HG03066 (cell line): ENCODE results near the gene LIN37.
"Not testable (repeated sequence)": the region's sequence is repeated elsewhere in the genome, so short reads cannot be mapped to it uniquely, and the experiment has no call there.

Experiments used
- ATAC-seq: cut with Tn5 transposase; IDR thresholded peaks from one replicate; pipeline ENCODE4 v1.9.1; 2021; ENCODE audit warnings: low read depth; ENCODE audit not compliant: unreplicated experiment

The LIN37 gene

DNA sequence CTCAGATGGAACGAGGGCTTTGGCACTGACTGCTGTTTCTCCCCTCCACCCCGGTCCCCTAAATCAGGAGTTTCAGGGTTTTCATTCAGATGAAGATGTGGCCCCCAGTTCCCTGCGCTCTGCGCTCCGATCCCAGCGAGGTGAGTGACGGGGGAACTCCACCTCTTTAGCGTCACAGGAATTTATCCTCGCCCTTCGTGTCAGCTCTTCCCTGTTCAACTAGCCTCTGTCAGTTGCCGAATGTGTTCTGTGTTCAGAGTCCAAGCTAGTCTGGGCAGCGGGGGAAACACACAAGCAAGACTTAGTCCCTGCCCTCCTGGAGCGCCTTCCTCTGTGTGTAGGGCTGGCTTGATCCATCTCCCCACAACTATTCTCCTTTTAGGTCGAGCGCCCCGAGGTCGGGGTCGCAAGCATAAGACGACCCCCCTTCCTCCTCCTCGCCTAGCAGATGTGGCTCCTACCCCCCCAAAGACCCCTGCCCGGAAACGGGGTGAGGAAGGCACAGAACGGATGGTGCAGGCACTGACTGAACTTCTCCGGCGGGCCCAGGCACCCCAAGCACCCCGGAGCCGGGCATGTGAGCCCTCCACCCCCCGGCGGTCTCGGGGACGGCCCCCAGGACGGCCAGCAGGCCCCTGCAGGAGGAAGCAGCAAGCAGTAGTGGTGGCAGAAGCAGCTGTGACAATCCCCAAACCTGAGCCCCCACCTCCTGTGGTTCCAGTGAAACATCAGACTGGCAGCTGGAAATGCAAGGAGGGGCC is 28.8 kb upstream of the LIN37 start:
- no peak for ATAC-seq

DNA sequence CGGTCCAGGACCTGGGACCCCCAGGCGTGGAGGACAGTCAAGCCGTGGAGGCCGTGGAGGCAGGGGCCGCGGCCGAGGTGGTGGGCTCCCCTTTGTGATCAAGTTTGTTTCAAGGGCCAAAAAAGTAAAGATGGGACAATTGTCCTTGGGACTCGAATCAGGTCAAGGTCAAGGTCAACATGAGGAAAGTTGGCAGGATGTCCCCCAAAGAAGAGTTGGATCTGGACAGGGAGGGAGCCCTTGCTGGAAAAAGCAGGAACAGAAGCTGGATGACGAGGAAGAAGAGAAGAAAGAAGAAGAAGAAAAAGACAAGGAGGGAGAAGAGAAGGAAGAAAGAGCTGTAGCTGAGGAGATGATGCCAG is 28.2 kb upstream of the LIN37 start:
- ATAC-seq = no peak

DNA sequence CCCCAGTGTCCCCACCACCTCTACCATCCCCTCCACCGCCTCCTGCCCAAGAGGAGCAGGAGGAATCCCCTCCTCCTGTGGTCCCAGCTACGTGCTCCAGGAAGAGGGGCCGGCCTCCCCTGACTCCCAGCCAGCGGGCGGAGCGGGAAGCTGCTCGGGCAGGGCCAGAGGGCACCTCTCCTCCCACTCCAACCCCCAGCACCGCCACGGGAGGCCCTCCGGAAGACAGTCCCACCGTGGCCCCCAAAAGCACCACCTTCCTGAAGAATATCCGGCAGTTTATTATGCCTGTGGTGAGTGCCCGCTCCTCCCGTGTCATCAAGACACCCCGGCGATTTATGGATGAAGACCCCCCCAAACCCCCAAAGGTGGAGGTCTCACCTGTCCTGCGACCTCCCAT is 27.7 kb upstream of the LIN37 start:
- ATAC-seq = no peak

DNA sequence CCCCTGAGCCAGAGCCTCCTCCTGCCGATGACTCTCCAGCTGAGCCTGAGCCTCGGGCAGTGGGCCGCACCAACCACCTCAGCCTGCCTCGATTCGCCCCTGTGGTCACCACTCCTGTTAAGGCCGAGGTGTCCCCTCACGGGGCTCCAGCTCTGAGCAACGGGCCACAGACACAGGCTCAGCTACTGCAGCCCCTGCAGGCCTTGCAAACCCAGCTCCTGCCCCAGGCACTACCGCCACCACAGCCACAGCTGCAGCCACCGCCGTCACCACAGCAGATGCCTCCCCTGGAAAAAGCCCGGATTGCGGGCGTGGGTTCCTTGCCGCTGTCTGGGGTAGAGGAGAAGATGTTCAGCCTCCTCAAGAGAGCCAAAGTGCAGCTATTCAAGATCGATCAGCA is 27.0 kb upstream of the LIN37 start:
- no peak for ATAC-seq

DNA sequence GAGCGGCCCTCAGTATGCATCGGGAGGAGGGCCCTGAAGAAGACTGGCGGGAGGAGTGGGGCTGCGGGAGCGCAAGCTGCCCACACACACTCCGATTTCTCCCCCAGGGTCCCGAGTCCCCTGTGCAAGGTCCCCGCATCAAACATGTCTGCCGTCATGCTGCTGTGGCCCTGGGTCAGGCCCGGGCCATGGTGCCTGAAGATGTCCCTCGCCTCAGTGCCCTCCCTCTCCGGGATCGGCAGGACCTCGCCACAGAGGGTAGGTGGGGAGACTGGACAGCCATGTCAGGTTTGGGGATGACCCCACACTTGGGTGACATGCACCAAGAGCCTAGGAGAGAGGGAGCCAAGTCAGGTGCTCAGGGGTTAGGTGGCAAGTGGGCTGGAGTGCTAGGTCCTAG is 25.9 kb upstream of the LIN37 start:
- ATAC-seq = no peak

DNA sequence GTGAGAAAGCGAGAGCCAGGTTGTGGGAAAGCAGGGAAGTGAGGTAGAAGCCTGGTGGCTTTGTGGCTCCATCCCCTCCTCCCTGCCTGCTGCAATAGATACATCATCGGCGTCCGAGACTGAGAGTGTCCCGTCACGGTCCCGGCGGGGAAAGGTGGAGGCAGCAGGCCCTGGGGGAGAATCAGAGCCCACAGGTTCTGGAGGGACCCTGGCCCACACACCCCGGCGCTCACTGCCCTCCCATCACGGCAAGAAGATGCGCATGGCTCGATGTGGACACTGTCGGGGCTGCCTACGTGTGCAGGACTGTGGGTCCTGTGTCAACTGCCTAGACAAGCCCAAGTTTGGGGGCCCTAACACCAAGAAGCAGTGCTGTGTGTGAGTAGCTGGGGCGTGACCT is 25.5 kb upstream of the LIN37 start:
- no peak for ATAC-seq

DNA sequence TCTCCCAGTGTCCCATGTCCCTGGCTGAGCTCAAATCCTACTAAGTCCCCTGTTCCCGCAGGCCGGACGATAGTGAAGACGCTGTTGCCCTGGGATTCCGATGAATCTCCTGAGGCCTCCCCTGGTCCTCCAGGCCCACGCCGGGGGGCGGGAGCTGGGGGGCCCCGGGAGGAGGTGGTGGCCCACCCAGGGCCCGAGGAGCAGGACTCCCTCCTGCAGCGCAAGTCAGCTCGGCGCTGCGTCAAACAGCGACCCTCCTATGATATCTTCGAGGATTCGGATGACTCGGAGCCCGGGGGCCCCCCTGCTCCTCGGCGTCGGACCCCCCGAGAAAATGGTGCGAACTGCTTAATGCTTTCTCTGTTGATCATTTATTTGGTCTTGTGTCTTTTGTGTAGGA is 24.7 kb upstream of the LIN37 start:
- ATAC-seq = no peak

DNA sequence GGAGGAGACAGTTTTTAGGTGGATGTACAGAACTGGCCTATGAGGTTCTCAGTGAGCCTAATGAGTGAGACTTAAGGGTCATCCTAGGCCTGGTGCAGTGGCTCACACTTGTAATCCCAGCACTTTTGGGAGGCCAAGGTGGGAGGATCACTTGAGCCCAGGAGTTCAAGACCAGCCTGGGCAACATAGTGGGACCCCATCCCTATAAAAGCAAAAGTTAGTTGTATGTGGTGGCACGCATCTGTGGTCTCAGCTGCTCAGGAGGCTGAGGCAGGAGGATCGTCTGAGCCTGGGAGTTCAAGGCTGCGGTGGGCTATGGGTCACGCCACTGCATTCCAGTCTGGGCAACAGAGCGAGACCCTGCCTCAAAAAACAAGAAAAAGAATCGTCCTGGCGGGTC is 24.2 kb upstream of the LIN37 start:
- not testable (repeated sequence) for ATAC-seq

DNA sequence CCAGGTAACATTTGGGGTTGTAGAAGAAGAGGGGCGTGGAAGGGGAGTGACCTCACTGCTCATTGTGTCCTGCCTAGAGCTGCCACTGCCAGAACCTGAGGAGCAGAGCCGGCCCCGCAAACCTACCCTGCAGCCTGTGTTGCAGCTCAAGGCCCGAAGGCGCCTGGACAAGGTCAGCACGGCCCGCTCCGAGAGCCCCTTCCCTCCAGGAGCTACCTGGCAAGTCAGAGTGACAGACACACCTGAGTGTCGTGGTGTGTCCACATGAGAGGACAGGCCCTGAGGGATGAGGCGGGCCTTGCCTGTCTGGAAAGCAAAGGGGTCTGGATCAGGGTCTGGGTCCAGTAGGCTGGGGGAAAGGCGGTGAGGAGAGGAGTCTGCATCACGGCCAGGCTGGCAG is 23.8 kb upstream of the LIN37 start:
- no peak for ATAC-seq

DNA sequence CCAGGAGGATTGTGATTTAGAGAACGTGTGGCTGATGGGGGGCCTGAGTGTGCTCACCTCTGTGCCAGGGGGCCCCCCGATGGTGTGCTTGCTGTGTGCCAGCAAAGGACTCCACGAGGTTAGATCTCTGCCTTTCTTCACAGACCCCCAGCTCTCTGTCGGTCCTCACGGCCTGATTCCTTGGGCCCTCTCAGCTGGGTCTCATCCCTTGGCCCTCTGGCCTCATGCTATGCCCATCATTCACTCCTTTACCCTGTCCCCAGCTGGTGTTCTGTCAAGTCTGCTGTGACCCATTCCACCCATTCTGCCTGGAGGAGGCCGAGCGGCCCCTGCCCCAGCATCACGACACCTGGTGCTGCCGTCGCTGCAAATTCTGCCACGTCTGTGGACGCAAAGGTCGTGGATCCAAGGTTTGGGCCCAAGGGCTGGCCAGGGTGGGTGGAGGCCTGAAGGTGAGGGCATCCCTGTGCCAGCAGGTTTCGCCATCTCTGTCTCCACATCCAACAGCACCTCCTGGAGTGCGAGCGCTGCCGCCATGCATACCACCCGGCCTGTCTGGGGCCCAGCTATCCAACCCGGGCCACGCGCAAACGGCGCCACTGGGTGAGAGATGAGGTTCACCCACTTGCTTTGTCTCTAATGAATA is 23.0 kb upstream of the LIN37 start:
- ATAC-seq = no peak

DNA sequence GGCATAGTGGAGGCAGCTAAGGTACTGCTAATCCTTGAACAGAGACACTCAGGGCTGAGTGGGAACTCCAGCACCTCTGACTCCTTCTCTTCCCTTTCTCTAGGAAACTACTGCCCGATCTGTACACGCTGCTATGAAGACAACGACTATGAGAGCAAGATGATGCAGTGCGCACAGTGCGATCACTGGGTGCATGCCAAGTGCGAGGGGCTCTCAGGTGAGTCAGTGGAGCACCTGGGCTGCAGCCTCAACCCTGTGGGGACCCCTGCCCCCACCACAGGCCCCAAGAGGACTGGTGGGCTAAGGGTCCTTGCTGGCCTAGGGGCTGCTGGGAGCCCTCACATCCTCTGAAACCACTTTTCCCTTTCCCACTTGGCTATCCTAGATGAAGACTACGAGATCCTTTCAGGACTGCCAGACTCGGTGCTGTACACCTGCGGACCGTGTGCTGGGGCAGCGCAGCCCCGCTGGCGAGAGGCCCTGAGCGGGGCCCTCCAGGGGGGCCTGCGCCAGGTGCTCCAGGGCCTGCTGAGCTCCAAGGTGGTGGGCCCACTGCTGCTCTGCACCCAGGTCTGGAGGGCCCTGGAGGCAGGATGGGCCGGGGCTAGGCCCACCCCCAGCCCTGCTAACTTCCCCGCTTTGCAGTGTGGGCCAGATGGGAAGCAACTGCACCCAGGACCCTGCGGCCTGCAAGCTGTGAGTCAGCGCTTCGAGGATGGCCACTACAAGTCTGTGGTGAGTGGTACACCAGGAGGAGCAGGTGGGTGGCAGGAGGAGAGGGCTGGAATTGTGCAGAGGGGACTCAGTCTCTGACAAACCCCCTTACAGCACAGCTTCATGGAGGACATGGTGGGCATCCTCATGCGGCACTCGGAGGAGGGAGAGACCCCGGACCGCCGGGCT is 21.1 kb upstream of the LIN37 start:
- ATAC-seq = no peak

DNA sequence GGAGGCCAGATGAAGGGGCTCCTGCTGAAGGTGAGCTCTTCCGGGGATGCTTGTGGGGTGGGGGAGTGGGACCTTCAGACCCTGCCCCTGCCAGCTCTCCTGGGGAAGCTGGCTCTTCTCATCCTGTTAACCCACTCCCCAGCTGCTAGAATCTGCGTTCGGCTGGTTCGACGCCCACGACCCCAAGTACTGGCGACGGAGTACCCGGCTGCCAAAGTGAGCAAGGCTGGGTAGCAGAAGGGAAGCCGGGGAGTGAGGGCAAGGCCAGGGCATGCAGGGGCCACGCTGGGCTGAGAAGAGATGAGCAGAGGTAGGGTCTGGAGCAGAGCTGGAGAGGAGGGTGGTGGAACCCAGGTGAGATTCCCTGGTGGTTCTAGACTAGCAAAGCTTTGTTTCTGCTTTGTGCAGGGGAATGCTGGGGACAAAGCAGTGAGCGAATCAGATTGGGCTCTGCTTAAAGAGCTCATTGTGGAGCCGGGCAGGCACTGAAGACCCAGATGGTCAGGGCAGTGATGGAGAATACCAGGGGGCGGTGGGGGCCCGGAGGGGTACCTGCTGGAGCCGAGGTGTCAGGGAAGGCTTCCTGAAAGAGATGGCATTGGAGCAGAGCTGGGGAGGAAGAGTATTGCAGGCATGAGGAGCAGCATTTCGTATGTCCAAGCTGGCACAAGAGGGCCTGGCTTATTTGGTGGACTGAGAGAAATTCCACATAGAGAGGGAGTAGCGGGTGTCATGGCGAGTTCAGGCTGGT is 20.2 kb upstream of the LIN37 start:
- no peak for ATAC-seq

DNA sequence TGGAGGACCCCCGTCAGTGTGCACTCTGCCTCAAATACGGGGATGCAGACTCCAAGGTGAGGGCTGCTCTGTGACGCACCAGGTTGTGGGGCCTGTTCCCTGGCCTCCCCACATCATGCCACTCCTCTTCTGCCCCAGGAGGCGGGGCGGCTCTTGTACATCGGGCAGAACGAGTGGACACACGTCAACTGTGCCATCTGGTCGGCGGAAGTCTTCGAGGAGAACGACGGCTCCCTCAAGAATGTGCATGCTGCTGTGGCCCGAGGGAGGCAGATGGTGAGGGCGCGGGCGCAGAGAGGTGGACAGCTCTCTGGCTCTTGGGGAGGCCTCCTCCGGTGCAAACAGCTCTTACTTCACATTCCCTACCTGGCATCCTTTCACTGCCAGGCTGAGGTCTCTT is 19.4 kb upstream of the LIN37 start:
- ATAC-seq = no peak

DNA sequence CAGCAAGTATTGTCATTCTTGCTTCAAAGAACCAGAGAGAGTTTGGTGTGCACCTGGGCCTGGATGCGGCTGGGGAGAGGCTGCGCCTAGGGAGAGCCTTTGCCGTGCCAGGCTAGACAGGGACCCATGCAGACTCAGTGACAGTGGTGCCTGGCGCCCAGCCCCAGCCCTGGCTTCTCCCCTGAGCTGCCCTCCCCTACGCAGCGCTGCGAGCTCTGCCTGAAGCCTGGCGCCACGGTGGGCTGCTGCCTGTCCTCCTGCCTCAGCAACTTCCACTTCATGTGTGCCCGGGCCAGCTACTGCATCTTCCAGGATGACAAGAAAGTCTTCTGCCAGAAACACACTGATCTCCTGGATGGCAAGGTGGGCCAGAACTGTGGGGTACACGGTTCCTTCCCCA is 18.6 kb upstream of the LIN37 start:
- ATAC-seq = no peak

DNA sequence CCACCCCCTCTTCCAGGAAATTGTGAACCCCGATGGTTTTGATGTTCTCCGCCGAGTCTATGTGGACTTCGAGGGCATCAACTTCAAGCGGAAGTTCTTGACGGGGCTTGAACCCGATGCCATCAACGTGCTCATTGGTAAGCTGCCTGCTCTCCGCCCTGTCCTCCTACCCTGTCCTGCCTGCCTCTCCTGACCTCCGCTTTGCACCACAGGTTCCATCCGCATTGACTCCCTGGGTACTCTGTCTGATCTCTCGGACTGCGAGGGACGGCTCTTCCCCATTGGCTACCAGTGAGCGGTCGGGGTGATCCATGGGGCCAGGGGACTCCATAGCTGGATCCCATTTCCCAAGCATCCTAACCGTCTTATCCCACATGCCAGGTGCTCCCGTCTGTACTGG is 18.1 kb upstream of the LIN37 start:
- ATAC-seq = no peak

DNA sequence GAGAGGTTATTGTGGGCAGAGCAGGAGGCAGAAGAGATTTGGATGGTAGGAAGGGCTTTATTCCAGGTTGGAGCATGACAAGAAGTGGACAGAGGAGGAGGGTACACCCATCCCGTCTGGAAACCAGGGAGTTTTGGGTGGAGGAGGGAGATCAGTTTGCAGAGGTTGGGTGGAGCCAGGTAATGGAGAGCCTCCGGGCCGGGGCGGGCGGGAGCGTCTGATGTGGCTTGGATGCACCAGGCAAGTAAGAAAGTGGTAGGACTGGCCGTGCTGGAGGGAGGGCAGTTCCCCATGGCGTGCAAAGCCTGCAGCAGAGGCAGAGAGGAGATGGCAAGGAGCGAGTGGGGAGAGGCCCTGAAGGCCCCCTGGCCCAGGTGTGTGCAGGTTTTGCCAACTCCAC is 17.0 kb upstream of the LIN37 start:
- ATAC-seq = no peak

DNA sequence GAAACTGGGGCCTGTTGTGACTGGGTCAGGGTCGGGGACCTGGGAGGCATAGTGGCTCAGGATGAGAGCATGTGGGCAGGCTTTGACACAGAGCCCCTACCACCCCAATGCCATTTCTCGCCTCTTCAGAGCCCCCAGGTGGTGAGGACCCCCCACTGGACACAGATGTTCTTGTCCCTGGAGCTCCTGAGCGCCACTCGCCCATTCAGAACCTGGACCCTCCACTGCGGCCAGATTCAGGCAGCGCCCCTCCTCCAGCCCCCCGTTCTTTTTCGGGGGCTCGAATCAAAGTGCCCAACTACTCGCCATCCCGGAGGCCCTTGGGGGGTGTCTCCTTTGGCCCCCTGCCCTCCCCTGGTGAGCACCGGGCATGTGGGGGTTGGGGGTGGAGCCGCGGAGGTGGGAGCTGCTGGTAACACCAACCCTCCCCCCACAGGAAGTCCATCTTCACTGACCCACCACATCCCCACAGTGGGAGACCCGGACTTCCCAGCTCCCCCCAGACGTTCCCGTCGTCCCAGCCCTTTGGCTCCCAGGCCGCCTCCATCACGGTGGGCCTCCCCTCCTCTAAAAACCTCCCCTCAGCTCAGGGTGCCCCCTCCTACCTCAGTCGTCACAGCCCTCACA is 16.5 kb upstream of the LIN37 start:
- ATAC-seq = no peak

DNA sequence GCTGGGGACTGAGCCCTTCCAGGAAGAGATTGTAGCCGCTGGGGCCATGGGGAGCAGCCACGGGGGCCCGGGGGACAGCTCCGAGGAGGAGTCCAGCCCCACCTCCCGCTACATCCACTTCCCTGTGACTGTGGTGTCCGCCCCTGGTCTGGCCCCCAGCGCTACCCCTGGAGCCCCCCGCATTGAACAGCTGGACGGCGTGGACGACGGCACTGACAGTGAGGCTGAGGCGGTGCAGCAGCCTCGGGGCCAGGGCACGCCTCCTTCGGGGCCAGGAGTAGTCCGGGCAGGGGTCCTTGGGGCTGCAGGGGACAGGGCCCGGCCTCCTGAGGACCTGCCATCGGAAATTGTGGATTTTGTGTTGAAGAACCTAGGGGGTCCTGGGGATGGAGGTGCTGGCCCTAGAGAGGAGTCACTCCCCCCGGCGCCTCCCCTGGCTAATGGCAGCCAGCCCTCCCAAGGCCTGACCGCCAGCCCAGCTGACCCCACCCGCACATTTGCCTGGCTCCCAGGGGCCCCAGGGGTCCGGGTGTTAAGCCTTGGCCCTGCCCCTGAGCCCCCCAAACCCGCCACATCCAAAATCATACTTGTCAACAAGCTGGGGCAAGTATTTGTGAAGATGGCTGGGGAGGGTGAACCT is 15.7 kb upstream of the LIN37 start:
- no peak for ATAC-seq

DNA sequence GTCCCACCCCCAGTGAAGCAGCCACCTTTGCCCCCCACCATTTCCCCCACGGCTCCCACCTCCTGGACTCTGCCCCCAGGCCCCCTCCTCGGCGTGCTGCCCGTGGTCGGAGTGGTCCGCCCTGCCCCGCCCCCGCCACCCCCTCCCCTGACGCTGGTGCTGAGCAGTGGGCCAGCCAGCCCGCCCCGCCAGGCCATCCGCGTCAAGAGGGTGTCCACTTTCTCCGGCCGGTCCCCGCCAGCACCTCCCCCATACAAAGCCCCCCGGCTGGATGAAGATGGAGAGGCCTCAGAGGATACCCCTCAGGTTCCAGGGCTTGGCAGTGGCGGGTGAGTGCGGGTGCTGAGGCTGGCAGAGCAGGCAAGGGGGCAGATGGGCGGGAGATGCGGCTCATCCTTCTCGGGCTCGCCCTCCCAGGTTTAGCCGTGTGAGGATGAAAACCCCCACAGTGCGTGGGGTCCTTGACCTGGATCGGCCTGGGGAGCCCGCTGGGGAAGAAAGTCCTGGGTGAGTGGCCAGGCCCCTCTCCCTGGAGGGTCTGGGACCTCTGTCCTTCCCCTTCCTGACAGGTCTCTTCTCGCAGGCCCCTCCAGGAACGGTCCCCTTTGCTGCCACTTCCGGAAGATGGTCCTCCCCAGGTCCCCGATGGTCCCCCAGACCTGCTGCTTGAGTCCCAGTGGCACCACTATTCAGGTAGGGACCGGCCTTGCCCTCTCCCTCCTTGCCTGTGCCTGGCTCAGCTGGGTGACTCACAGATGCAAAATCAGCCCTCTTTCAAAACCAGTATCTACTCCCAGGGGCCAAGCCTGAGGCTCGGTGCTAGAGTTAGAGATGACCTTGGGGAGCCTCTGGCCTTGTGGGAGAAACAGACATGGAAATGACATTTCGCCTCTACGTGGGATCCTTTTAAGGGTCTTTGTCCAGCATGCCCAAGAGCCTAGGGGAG is 14.9 kb upstream of the LIN37 start:
- no peak for ATAC-seq
